D721Med (cell line): ENCODE data around the gene PLXNA4.

Experiments
- DNase-seq: peaks from one replicate; pipeline ENCODE4 v3.0.0; 2011; ENCODE audit warnings: low spot score; ENCODE audit not compliant: insufficient read length
- FAIRE-seq: peaks from 2 replicates; lab custom pipeline; 2011; peaks lifted over from hg19 to GRCh38; lab: Jason Lieb, UNC
- CTCF ChIP-seq: IDR thresholded peaks from 2 replicates; pipeline ENCODE4 v1.5.1; 2012; ENCODE audit warnings: mild to moderate bottlenecking, control low read depth; ENCODE audit not compliant: insufficient read depth; ENCODE audit errors: missing control alignments

Gene PLXNA4

GRCh38 chr7:132516042-132516840, 60.0 kb downstream of the PLXNA4 start:
- TF ChIP-seq CTCF: no peak
- DNase-seq: no peak
- FAIRE-seq: no peak

GRCh38 chr7:132515181-132515580, 61.1 kb downstream of the PLXNA4 start:
- DNase-seq (no peak), FAIRE-seq (no peak)

GRCh38 chr7:132514430-132514829, 61.8 kb downstream of the PLXNA4 start:
- DNase-seq: no peak
- no peak for FAIRE-seq
- no peak for TF ChIP-seq CTCF

More at GRCh38 chr7:132515181-132515580, 61.1 kb downstream of the PLXNA4 start:
- no peak for TF ChIP-seq CTCF

- FAIRE-seq (no peak), DNase-seq (no peak)
- TF ChIP-seq CTCF: no peak
Observed at GRCh38 chr7:132511921-132512320, 64.3 kb downstream of the PLXNA4 start.

- DNase-seq: peak; percentile 44
- TF ChIP-seq CTCF: no peak
Observed at GRCh38 chr7:132511387-132511786, 64.9 kb downstream of the PLXNA4 start.

GRCh38 chr7:132509643-132510042, 66.6 kb downstream of the PLXNA4 start:
- FAIRE-seq (no peak), DNase-seq (no peak)
- TF ChIP-seq CTCF: no peak

More at GRCh38 chr7:132511387-132511786, 64.9 kb downstream of the PLXNA4 start:
- FAIRE-seq: peak; percentile 99

GRCh38 chr7:132508724-132509353, 67.4 kb downstream of the PLXNA4 start:
- DNase-seq (no peak), FAIRE-seq (no peak)
- no peak for TF ChIP-seq CTCF
